ENCODE data around the gene HAUS7.

DNA sequence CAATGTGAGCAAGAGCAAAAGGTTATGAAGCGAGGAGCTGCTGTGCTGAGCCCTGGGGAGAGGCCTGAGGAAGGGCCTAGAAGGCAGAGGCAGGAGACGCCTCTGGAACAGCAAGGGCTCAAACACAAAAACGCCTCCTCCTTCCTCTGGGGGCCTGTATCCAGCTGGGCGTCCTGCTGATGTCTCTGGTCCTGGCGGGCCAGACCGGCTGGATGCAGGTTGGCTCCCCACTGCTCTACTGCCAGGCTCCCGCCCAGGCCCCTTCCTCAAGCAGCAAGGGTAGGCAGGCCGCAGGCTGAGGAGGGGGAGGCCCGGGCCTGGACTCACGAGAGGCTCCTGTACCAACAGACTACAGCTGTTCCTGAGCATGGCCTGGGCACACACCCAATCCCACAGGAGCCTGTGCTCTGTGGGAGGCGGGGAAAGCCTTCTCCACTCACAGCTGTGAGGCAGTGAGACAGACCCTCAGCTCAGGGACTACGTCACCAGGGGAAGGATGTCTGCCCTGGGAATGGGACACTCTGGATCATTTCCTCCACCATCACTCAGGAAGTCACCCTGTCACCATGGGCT is 2.3 kb downstream of the HAUS7 start:
- TF ChIP-seq, protein P1, sequence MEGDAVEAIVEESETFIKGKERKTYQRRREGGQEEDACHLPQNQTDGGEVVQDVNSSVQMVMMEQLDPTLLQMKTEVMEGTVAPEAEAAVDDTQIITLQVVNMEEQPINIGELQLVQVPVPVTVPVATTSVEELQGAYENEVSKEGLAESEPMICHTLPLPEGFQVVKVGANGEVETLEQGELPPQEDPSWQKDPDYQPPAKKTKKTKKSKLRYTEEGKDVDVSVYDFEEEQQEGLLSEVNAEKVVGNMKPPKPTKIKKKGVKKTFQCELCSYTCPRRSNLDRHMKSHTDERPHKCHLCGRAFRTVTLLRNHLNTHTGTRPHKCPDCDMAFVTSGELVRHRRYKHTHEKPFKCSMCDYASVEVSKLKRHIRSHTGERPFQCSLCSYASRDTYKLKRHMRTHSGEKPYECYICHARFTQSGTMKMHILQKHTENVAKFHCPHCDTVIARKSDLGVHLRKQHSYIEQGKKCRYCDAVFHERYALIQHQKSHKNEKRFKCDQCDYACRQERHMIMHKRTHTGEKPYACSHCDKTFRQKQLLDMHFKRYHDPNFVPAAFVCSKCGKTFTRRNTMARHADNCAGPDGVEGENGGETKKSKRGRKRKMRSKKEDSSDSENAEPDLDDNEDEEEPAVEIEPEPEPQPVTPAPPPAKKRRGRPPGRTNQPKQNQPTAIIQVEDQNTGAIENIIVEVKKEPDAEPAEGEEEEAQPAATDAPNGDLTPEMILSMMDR (conservative IDR thresholded peaks at IDR 0.05), result no peak
- no peak for TF ChIP-seq EZH2 (IDR thresholded peaks at IDR 0.05; ENCODE audit: low read depth)
